ENCODE results near the gene TLE4. TPM values are rescaled to one million over a fixed set of nuclear protein-coding genes. Genes with fewer than 3 reads are reported as not detected.
"Not testable (repeated sequence)": the region's sequence is repeated elsewhere in the genome, so short reads cannot be mapped to it uniquely, and the experiment has no call there.

Gene TLE4
- total RNA-seq, 1 donor from 2014 or later, result 17.2 TPM

DNA sequence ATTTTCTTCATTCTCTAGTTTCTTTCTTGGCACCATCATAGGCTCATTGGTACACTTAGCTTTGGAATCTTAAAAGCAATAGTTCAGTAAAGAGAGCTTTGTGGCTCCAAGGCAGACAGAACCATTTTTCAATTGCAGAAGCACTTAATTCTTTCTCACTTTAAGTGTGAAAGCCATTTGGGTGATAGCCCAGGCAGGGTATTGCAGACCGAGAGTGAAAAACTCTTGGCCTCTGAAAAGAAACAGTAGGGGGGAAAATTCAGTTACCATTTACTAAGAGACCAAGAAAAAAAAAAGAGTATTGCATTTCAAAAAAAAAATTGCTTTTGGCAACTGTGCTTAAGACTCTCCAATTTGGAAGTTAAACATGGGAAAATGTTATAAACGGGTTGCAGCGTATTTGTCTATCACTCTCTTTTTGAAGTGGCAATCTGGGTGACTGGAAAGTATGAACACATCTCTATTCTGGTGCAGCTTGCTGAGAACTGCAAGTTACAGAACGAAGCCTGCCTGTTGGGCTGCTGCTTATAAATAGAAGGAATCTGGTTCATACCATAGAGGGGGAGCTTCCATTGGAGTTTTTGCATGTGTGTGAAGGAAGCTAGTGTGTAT lies 170.5 kb downstream of the TLE4 start:
- Histone ChIP-seq H3K36me3 (ENCODE audit: control insufficient read depth, insufficient read depth, low read length) (no peaks in the 10 kb centered on the region), H3K4me3 (ENCODE audit: low read depth, low read length) (no peak overlapping the region), H3K27me3 (ENCODE audit: control insufficient read depth, insufficient read depth, low read length) (no peaks in the 10 kb centered on the region)
- DNase-seq (ENCODE audit: low read depth), result no peak
- TF ChIP-seq, protein P1, sequence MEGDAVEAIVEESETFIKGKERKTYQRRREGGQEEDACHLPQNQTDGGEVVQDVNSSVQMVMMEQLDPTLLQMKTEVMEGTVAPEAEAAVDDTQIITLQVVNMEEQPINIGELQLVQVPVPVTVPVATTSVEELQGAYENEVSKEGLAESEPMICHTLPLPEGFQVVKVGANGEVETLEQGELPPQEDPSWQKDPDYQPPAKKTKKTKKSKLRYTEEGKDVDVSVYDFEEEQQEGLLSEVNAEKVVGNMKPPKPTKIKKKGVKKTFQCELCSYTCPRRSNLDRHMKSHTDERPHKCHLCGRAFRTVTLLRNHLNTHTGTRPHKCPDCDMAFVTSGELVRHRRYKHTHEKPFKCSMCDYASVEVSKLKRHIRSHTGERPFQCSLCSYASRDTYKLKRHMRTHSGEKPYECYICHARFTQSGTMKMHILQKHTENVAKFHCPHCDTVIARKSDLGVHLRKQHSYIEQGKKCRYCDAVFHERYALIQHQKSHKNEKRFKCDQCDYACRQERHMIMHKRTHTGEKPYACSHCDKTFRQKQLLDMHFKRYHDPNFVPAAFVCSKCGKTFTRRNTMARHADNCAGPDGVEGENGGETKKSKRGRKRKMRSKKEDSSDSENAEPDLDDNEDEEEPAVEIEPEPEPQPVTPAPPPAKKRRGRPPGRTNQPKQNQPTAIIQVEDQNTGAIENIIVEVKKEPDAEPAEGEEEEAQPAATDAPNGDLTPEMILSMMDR (IDR thresholded peaks at IDR 0.05; ENCODE audit: insufficient read depth, low read length, poor library complexity, severe bottlenecking), result no peak

GRCh38 chr9:79744521-79744920 lies 172.8 kb downstream of the TLE4 start:
- Histone ChIP-seq H3K36me3 (ENCODE audit: control insufficient read depth, insufficient read depth, low read length) (no peaks in the 10 kb centered on the region), H3K4me3 (ENCODE audit: low read depth, low read length) (no peak overlapping the region), H3K27me3 (ENCODE audit: control insufficient read depth, insufficient read depth, low read length) (no peaks in the 10 kb centered on the region)
- DNase-seq (ENCODE audit: low read depth), result no peak
- TF ChIP-seq, protein P1 (IDR thresholded peaks at IDR 0.05; ENCODE audit: insufficient read depth, low read length, poor library complexity, severe bottlenecking), result no peak

GRCh38 chr9:79745752-79746336 lies 174.1 kb downstream of the TLE4 start:
- H3K4me3 ChIP-seq (ENCODE audit: low read depth, low read length), result no peak overlapping the region
- H3K36me3 ChIP-seq (ENCODE audit: control insufficient read depth, insufficient read depth, low read length), result no peaks in the 10 kb centered on the region
- TF ChIP-seq, protein P1 (IDR thresholded peaks at IDR 0.05; ENCODE audit: insufficient read depth, low read length, poor library complexity, severe bottlenecking), result no peak
- H3K27me3 ChIP-seq (ENCODE audit: control insufficient read depth, insufficient read depth, low read length), result no peaks in the 10 kb centered on the region
- no peak for DNase-seq (ENCODE audit: low read depth)

- DNase-seq (ENCODE audit: low read depth); H3K36me3 ChIP-seq (ENCODE audit: control insufficient read depth, insufficient read depth, low read length); H3K4me3 ChIP-seq (ENCODE audit: low read depth, low read length); H3K27me3 ChIP-seq (ENCODE audit: control insufficient read depth, insufficient read depth, low read length): not testable (repeated sequence)
Observed at GRCh38 chr9:79751895-79752466, 180.2 kb downstream of the TLE4 start.

GRCh38 chr9:79756414-79756813 lies 184.6 kb downstream of the TLE4 start:
- H3K36me3 ChIP-seq (ENCODE audit: control insufficient read depth, insufficient read depth, low read length), result no peaks in the 10 kb centered on the region
- DNase-seq (ENCODE audit: low read depth), result no peak
- no peak overlapping the region for H3K4me3 ChIP-seq (ENCODE audit: low read depth, low read length)
- TF ChIP-seq, protein P1 (IDR thresholded peaks at IDR 0.05; ENCODE audit: insufficient read depth, low read length, poor library complexity, severe bottlenecking), result no peak
- H3K27me3 ChIP-seq (ENCODE audit: control insufficient read depth, insufficient read depth, low read length), result no peaks in the 10 kb centered on the region

GRCh38 chr9:79757074-79757473 lies 185.3 kb downstream of the TLE4 start:
- TF ChIP-seq, protein P1 (IDR thresholded peaks at IDR 0.05; ENCODE audit: insufficient read depth, low read length, poor library complexity, severe bottlenecking), result no peak
- Histone ChIP-seq H3K36me3 (ENCODE audit: control insufficient read depth, insufficient read depth, low read length) (no peaks in the 10 kb centered on the region), H3K4me3 (ENCODE audit: low read depth, low read length) (no peak overlapping the region), H3K27me3 (ENCODE audit: control insufficient read depth, insufficient read depth, low read length) (no peaks in the 10 kb centered on the region)
- DNase-seq (ENCODE audit: low read depth), result no peak
